Measurements from ENCODE around the gene RNF168. TPM values are rescaled to one million over a fixed set of nuclear protein-coding genes. Genes with fewer than 3 reads are reported as not detected.
A peak's percentile ranks its signal among the peaks of the same experiment; 100 is the strongest.

RNF168 gene
- total RNA-seq, 1 donor from 2014 or later = 18.3 TPM

- FAIRE-seq (no peak), DNase-seq (ENCODE audit: low read depth) (no peak)
- no peak overlapping the region for H3K4me3 Mint-ChIP-seq (ENCODE audit: unreplicated experiment)
- Histone ChIP-seq H3K79me2 (ENCODE audit: insufficient read depth, low read length) (no peaks in the 10 kb centered on the region), H3K4me1 (ENCODE audit: insufficient read depth, low read length) (no peaks in the 10 kb centered on the region), H2AFZ (ENCODE audit: low read depth, low read length) (no peak overlapping the region), H3K9me3 (ENCODE audit: insufficient read depth, low read depth, low read length) (no peaks in the 10 kb centered on the region), H3K4me2 (ENCODE audit: low read length) (no peak overlapping the region), H3K27ac (ENCODE audit: low read depth, low read length) (no peak overlapping the region), H4K20me1 (ENCODE audit: insufficient read depth, low read length) (no peaks in the 10 kb centered on the region), H3K9ac (ENCODE audit: low read length) (no peak overlapping the region), H3K4me3 (ENCODE audit: insufficient read depth, low read depth, low read length) (no peak overlapping the region), H3K36me3 (ENCODE audit: insufficient read depth, low read length) (no peaks in the 10 kb centered on the region), H3K27me3 (ENCODE audit: insufficient read depth, low read length) (no peaks in the 10 kb centered on the region)
- H3K4me1 Mint-ChIP-seq (ENCODE audit: low read depth, unreplicated experiment) = no peaks in the 10 kb centered on the region
- H3K27ac Mint-ChIP-seq (ENCODE audit: unreplicated experiment) = no peak overlapping the region
- TF ChIP-seq EZH2 (IDR thresholded peaks at IDR 0.05; ENCODE audit: insufficient read depth, low read length) = no peak
- no peak for TF ChIP-seq CTCF (IDR thresholded peaks at IDR 0.05; ENCODE audit: insufficient read depth, low read depth, low read length)
- no peaks in the 10 kb centered on the region for H3K27me3 Mint-ChIP-seq (ENCODE audit: low read depth, unreplicated experiment)
- H3K9me3 Mint-ChIP-seq (ENCODE audit: unreplicated experiment) = no peaks in the 10 kb centered on the region
- no peaks in the 10 kb centered on the region for H3K36me3 Mint-ChIP-seq (ENCODE audit: low read depth, unreplicated experiment)
Observed at GRCh38 chr3:196541684-196542445, 38.3 kb upstream of the RNF168 start.

DNA sequence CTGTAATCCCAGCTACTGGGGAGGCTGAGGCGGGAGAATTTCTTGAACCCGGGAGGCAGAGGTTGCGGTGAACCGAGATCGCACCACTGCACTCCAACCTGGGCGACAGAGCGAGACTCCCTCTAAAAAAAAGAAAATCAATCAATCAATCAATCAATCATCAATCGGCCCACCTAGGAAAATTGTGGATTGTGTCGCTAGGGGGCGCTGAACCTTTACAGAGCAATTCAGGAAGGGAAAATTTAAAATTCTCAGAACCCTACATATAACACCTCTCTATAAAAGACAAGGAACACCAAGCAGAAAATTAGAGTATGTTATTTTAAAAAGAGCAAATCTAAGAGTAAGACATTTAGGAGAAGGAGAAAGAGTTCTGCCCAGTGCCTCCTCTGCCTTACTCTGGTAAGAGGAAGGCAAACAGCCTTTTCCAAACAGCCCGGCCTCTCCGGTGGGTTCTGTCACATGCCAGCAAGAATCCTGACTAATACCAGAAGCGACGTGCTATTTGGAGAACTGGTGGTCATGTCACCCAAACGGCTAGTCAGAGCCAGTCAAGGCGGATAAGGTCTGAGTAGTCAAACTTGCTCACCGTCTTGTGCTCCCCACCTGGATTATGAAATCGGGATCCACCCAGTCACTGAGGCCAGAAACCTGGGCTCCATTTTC, 33.9 kb upstream of the RNF168 start:
- no peak overlapping the region for H3K27ac Mint-ChIP-seq (ENCODE audit: unreplicated experiment)
- H4K20me1 ChIP-seq (ENCODE audit: insufficient read depth, low read length) = no peaks in the 10 kb centered on the region
- DNase-seq (ENCODE audit: low read depth) = no peak
- no peak overlapping the region for H3K27ac ChIP-seq (ENCODE audit: low read depth, low read length)
- H3K4me3 ChIP-seq (ENCODE audit: insufficient read depth, low read depth, low read length) = no peak overlapping the region
- H3K9me3 ChIP-seq (ENCODE audit: insufficient read depth, low read depth, low read length) = no peaks in the 10 kb centered on the region
- no peak overlapping the region for H2AFZ ChIP-seq (ENCODE audit: low read depth, low read length)
- no peak overlapping the region for H3K4me3 Mint-ChIP-seq (ENCODE audit: unreplicated experiment)
- FAIRE-seq = no peak
- H3K36me3 ChIP-seq (ENCODE audit: insufficient read depth, low read length) = no peaks in the 10 kb centered on the region
- H3K27me3 ChIP-seq (ENCODE audit: insufficient read depth, low read length) = no peaks in the 10 kb centered on the region
- H3K9ac ChIP-seq (ENCODE audit: low read length) = no peak overlapping the region
- H3K4me2 ChIP-seq (ENCODE audit: low read length) = no peak overlapping the region
- no peaks in the 10 kb centered on the region for H3K4me1 ChIP-seq (ENCODE audit: insufficient read depth, low read length)
- H3K27me3 Mint-ChIP-seq (ENCODE audit: low read depth, unreplicated experiment) = no peaks in the 10 kb centered on the region
- no peaks in the 10 kb centered on the region for H3K4me1 Mint-ChIP-seq (ENCODE audit: low read depth, unreplicated experiment)
- H3K9me3 Mint-ChIP-seq (ENCODE audit: unreplicated experiment) = no peaks in the 10 kb centered on the region
- H3K36me3 Mint-ChIP-seq (ENCODE audit: low read depth, unreplicated experiment) = no peaks in the 10 kb centered on the region
- H3K79me2 ChIP-seq (ENCODE audit: insufficient read depth, low read length) = no peaks in the 10 kb centered on the region
- TF ChIP-seq EZH2 (IDR thresholded peaks at IDR 0.05; ENCODE audit: insufficient read depth, low read length) = no peak
- peak; percentile 53 for TF ChIP-seq CTCF (IDR thresholded peaks at IDR 0.05; ENCODE audit: insufficient read depth, low read depth, low read length)

GRCh38 chr3:196533260-196533681, 29.7 kb upstream of the RNF168 start:
- Mint-ChIP-seq H3K27me3 (ENCODE audit: low read depth, unreplicated experiment) (no peaks in the 10 kb centered on the region), H3K36me3 (ENCODE audit: low read depth, unreplicated experiment) (peaks cover 2% of the 10 kb centered on the region), H3K27ac (ENCODE audit: unreplicated experiment) (no peak overlapping the region), H3K9me3 (ENCODE audit: unreplicated experiment) (peaks cover 11% of the 10 kb centered on the region), H3K4me3 (ENCODE audit: unreplicated experiment) (no peak overlapping the region), H3K4me1 (ENCODE audit: low read depth, unreplicated experiment) (no peaks in the 10 kb centered on the region)
- H3K36me3 ChIP-seq (ENCODE audit: insufficient read depth, low read length) = no peaks in the 10 kb centered on the region
- no peaks in the 10 kb centered on the region for H3K79me2 ChIP-seq (ENCODE audit: insufficient read depth, low read length)
- no peak for FAIRE-seq
- H3K9ac ChIP-seq (ENCODE audit: low read length) = peak overlapping the region; percentile 26
- H3K4me2 ChIP-seq (ENCODE audit: low read length) = peak overlapping the region; percentile 57
- H3K9me3 ChIP-seq (ENCODE audit: insufficient read depth, low read depth, low read length) = no peaks in the 10 kb centered on the region
- DNase-seq (ENCODE audit: low read depth) = peak; percentile 24
- TF ChIP-seq CTCF (IDR thresholded peaks at IDR 0.05; ENCODE audit: insufficient read depth, low read depth, low read length) = no peak
- TF ChIP-seq EZH2 (IDR thresholded peaks at IDR 0.05; ENCODE audit: insufficient read depth, low read length) = no peak
- H3K27ac ChIP-seq (ENCODE audit: low read depth, low read length) = peak overlapping the region; percentile 12
- H3K27me3 ChIP-seq (ENCODE audit: insufficient read depth, low read length) = no peaks in the 10 kb centered on the region
- H3K4me1 ChIP-seq (ENCODE audit: insufficient read depth, low read length) = no peaks in the 10 kb centered on the region
- no peaks in the 10 kb centered on the region for H4K20me1 ChIP-seq (ENCODE audit: insufficient read depth, low read length)
- peak overlapping the region; percentile 21 for H2AFZ ChIP-seq (ENCODE audit: low read depth, low read length)
- no peak overlapping the region for H3K4me3 ChIP-seq (ENCODE audit: insufficient read depth, low read depth, low read length)
